HG02938 (cell line): ENCODE measurements around the gene TMEM182.

Experiments
- ATAC-seq: cut with Tn5 transposase; IDR thresholded peaks from one replicate; pipeline ENCODE4 v1.9.1; 2021; ENCODE audit warnings: mild to moderate bottlenecking, moderate library complexity; ENCODE audit not compliant: unreplicated experiment

Gene TMEM182, protein sequence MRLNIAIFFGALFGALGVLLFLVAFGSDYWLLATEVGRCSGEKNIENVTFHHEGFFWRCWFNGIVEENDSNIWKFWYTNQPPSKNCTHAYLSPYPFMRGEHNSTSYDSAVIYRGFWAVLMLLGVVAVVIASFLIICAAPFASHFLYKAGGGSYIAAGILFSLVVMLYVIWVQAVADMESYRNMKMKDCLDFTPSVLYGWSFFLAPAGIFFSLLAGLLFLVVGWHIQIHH

GRCh38 chr2:102761763-102762162 is at the start of gene TMEM182:
Gene TMEM182, plus strand, starts transcription at chr2:102762031. Its CDS starts 187 bp downstream, at chr2:102762218.
- ATAC-seq: no peak

DNA sequence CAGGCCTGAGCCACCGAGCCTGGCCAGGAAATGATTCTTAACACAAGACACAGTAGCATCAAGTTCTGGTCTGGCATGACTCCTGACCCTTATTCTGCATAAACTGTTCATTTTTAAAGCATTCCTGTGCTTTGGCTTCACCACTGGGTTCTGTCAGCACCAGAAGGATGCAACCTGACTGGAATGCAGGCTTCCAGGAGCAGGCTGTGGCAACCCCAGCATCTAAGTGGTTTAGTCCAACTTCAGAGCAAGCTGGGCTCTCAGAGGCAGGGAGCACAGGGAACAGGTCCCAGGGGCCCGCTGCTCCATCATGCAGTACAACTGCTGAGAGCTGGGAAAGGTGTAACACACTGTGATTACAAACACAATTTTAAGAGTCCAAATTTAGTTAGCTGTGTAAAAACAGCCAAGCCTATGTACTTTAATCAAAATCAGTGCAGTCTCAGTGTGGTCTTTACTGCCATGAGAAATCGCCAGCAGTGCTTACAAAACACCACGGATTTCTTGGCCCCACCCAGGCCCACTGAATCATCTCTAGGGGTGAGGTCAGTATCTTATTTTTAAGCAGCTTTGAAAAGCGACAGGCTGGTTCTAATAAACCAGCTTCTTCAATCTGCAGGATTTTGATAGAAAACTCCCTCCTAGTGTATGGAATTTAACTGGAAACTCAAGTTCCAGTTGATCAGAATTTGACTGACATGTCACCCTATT is 44.4 kb upstream of the TMEM182 start:
- ATAC-seq: no peak

GRCh38 chr2:102718387-102719316 is 43.2 kb upstream of the TMEM182 start:
- no peak for ATAC-seq

DNA sequence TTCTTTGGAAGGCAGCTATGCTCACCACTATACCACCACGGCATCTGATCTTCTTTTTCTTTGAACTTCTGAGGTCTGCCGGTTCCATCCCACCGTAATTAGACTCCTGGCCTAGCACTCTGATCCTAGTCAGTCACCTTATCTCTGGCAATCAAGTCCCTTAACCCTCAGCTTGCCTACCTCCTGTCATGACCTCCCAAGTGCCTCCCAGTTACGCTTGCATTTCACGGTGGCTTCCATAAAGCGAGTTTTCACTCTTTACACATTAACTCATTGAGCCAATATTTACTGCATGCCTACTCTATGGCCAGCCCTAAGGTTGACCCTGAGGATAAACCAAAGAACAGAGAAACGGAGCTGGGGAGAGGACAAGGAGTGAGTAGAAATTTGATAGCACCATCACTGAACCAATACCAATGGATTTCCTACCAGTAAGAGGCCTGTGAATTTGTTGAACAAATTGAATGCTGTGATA is 37.8 kb upstream of the TMEM182 start:
- ATAC-seq: no peak

DNA sequence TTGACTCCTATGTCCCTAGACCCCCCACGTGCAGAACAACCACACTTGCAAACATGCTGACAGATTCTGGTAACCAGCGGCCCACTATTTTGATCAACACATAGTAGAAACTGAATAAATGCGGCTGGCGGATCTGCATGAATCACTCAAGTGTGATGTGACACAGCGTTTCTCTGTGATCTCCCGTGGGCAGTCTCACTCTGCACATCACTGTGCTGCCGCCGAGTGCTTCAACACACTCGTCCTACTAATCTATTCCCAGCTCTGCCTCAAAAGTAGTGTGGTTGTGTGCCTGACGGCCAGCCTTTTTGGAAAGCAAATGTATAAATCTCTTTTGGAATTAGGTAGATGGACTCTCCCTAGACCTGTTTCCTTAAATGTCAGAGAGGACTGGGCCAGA is 37.3 kb upstream of the TMEM182 start:
- no peak for ATAC-seq

DNA sequence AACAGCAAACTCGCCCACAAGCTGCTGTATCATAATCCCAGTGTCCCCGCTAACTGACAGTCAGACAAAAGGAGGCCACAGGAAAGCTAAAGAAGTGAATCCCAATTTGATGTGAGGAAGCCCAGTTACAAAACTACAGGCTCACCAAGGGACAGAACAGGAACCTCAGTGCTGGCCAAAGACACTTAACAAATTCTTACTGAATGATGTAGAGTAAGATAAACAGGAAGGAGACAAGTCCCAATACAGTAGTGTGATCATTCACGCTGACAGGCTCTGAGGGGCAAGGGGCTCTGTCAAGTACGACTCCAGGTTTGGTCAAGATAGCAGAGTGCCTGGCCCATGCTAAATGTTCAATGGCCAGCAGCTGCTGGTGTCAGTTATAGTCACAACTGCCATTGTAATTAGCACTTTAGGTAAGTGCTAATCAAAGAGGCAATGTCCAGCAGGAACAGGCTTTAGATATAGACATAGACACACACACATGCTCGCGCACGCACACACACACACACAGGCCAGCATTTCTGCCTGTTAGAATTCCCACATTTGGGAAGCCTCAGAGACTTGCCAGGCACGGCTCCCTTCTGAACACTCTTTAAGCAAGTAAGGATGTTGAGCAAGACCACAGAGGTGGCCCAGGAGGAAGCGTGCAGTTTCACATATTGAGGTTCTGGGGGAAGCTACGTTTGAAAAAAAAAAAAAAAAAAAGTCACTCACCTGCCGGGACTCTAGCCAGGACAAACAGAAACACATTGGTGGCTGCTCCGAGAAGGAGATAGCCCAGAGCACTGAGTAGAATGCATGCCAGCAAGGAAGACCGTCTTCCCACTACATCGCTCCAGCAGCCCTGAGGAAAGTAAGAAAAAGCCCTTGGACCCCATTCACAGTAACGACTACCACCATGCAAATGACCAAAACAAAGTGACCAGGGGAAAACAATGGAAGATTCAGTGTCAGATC is 35.4 kb upstream of the TMEM182 start:
- no peak for ATAC-seq

GRCh38 chr2:102735416-102736109 is 26.3 kb upstream of the TMEM182 start:
- ATAC-seq: no peak

DNA sequence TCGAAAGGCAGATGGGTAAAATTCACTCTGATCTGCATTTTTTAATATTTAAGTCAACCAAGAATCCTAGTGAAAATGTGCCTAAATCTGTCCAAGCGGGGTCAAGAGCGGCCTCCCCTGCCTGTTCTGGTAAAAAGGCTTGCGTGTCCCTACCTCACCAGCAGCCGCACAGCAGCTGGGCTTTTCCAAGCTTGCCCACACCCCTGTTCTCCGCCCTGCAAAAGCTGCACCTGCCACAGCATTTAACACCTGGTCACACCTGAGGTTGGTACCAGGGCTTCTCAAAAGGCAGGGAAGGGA is 25.8 kb upstream of the TMEM182 start:
- ATAC-seq: peak; percentile 6

DNA sequence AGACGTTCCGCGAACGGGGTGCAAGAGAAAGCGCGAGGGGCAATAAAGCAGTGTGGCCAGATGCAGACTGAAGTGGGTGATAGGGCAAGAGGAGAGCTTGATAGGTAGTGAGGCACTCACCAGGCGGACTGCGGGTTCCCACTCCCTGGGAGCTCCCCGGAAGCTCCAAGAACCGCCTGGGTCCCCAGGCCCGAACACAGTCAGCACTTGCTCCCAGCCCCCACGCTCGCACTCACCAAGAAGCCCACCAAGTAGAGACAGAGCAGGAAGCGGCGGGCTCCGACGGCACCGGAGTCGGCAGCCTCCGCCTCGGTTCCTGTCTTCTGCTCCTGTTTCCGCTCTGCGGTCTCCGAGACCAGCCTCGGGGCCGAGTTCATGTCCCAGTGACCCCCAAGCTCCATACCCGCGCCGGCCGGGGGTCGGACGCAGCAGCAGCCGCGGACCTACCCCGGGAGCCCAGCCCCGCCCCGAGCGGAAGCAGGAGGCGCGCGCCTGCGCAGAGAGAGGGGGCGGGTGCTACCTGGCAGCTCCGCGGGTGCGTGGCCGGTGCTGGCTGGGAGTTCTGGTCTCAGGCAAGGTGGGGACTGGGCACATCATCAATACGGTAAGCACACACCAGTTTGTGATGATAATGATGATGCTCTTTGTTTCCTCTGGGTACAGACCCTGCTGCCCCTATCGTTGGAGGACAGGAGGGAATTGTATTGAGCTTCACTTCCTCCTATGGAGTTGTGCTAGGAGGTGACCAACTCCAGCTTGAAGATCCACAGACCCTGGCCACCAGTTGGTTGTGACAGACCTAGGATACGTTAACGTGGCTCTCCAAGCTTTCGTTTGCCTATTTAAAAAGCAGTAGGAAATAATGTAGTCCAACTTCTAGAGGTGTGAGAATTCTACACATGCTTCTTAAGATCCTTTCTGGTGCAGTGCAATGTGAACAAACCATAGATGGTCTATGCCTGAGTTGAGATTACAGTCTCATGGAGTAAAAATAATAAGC is 25.1 kb upstream of the TMEM182 start:
- peak; percentile 81 for ATAC-seq

DNA sequence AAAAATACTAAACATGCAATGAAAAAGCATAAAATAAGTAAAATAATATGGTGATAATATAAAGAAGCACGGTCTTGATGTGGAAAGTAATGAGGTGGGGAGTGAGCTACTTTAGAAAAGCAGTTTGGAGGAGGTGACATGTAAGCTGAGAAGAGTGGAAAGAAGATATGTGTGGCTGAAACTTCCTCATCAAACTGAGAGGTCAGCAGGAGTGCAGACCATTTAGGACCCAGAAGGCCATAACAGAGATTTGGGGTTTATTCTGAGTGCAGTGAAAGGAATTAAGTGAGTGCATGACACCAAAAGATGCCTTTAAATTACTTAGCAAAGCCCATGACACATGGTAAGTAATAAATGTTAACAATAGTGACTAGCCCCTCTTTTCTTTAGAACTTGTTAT is 24.4 kb upstream of the TMEM182 start:
- peak; percentile 68 for ATAC-seq

DNA sequence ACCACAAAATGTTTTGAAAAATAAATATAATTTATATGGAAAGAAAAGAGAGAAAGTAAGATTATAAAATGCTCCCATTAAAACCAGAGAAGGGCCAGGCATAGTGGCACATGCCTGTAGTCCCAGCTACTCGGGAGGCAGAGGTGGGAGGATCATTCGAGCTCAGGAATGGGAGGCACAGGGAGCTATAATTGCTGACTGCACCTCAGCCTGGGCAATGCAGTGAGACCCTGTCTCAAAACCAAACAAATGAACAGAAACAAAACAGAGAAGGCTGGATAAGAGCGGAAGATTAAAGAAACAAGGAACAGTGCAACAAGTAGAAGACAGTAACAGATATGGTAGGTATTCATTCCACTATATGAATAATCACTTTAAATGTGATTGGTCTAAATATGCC is 18.6 kb upstream of the TMEM182 start:
- ATAC-seq: no peak

GRCh38 chr2:102748107-102748506 is 13.7 kb upstream of the TMEM182 start:
- ATAC-seq: no peak

DNA sequence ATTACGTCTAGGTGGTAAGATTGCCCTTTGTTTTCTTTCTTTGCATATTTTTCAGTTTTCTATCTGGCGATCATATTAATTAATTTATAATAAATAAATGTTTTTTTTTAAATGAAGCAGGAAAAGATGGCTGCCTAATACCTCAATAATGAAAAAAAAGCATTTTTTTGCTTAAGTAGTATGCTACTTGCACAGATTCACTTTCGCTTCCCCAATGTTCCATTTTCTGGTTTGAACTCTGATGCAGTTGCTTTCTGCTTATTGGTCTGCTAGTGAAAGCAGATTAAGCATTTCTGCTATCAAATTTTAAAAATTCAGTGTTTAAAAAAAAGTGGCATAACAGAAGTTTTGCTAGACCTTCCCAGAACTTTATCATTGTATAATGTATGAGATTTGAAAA is 11.9 kb upstream of the TMEM182 start:
- peak; percentile 87 for ATAC-seq

DNA sequence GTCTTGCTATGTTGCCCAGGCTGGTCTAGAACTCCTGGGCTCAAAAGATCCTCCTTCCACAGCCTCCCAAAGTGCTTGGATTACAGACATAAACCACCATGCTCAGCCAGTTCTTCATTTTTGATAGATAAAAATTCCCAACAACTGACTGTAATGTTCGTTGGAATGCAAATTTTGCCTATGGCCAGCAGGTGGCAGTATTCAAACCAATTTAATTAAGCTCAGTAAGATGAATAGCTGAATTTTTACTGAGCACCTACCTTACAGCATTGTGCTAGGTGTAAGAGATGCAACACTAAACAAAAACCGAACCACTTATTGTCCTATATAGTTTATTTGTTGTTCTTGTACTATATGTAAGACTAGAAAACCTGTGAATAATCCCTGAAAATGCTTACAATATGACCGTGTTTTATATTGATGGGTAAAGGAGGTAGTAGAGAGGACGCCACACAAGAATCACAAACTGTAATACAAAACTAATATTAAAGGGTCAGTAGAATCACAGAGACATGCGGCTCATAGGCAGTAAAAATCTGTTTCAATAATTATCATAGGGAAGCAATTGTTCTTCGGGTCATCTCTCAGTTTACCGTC is 8.2 kb upstream of the TMEM182 start:
- ATAC-seq: no peak

- ATAC-seq: no peak
These were observed 7.2 kb upstream of the TMEM182 start for GRCh38 chr2:102754456-102755145.

DNA sequence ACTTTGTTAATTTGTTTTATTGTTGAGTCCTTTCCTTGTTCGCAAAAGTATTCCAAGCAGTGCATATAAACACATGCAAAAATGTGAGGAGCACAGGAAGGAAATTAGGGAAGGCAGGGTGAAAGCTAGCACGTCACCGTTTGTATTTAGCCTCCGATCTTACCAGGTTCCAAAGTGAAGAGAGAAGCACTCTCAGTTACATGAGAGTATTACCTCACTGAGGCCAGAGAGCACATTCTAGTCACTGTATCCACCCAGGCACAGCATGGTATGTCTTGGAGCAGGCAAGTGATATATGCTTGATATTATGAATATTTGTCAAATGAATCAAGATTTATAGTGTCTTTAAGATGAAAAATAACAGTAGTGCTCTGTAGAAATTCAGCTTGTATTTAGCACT is 6.5 kb upstream of the TMEM182 start:
- ATAC-seq: no peak

DNA sequence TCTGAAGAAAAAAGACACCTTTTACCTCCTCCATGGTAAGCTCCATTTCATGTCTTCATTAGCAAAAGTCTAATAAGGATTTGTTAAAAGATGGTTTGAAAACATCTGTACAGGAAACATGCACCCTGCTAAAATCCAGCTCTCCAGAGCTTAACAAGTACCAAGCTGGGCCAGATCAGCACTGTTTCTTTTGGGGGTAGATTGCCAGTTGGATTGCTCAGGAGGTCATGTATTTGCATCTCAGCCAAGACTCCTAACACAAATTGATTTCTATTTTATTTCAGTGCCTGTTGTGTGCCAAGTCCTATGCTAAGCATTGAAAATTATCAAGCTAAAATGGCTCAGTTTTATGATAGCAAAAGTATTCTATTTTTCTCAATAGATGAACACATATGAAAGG is 3.4 kb upstream of the TMEM182 start:
- no peak for ATAC-seq

DNA sequence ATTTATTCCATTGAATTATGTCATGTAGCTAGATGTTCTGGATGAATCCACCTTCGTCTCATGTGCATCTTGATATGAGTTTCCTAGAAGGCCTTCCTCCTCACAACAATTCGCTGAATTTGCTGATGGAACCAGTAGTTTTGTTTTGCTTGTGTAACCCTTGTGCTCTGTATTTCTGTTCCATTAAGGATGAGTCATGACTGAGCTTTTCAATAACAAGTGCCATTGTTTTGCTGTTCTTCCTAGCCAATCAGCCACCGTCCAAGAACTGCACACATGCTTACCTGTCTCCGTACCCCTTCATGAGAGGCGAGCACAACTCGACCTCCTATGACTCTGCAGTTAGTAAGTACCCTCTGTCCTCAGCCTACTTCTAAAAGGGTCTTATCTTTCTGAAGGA is 2.3 kb downstream of the TMEM182 start:
- ATAC-seq: no peak
